Mesendoderm (in vitro differentiated cells): Measurements from ENCODE around the gene APOBEC3B.

Experiments
- DNase-seq: peaks from one replicate; pipeline ENCODE4 v3.0.0; 2013
- H2AK5ac ChIP-seq: 2 replicates; pipeline ENCODE4 v1.6.1; 2013; ENCODE audit warnings: low read length, inconsistent platforms
- H2BK120ac ChIP-seq: 2 replicates; pipeline ENCODE4 v1.6.1; 2013; ENCODE audit warnings: low read depth, mild to moderate bottlenecking, low read length, moderate library complexity, mixed read lengths
- H2BK15ac ChIP-seq: replicated peaks from 2 replicates; pipeline ENCODE4 v1.6.1; 2013; ENCODE audit warnings: low read depth, mild to moderate bottlenecking, moderate library complexity
- H2BK5ac ChIP-seq: 2 replicates; pipeline ENCODE4 v1.6.1; 2013; ENCODE audit warnings: low read length, inconsistent platforms
- H3K18ac ChIP-seq: 2 replicates; pipeline ENCODE4 v1.6.1; 2013; ENCODE audit warnings: mild to moderate bottlenecking, low read length, mixed read lengths
- H3K23ac ChIP-seq: one replicate; pipeline ENCODE4 v1.6.1; 2013; ENCODE audit warnings: low read length
- H3K27ac ChIP-seq: 2 replicates; pipeline ENCODE4 v1.5.1; 2013; ENCODE audit warnings: low read depth, mild to moderate bottlenecking, inconsistent platforms, low read length, moderate library complexity
- H3K27me3 ChIP-seq: 2 replicates; pipeline ENCODE4 v1.6.1; 2013; ENCODE audit warnings: low read length, control low read depth, mild to moderate bottlenecking, inconsistent platforms; ENCODE audit not compliant: insufficient read depth, poor library complexity
- H3K36me3 ChIP-seq: 2 replicates; pipeline ENCODE4 v1.6.1; 2013; ENCODE audit warnings: low read length, inconsistent platforms; ENCODE audit not compliant: control insufficient read depth, insufficient read depth
- H3K4ac ChIP-seq: one replicate; pipeline ENCODE4 v1.6.1; 2013; ENCODE audit warnings: low read depth, mild to moderate bottlenecking, low read length, moderate library complexity
- H3K4me1 ChIP-seq: 2 replicates; pipeline ENCODE4 v1.6.1; 2013; ENCODE audit warnings: low read depth, low read length, inconsistent platforms; ENCODE audit not compliant: control insufficient read depth
- H3K4me2 ChIP-seq: 2 replicates; pipeline ENCODE4 v1.6.1; 2013; ENCODE audit warnings: low read length
- H3K4me3 ChIP-seq: 2 replicates; pipeline ENCODE4 v1.5.1; 2013; ENCODE audit warnings: mild to moderate bottlenecking, low read length
- H3K56ac ChIP-seq: one replicate; pipeline ENCODE4 v1.6.1; 2013; ENCODE audit warnings: low read length
- H3K79me1 ChIP-seq: 2 replicates; pipeline ENCODE4 v1.6.1; 2013; ENCODE audit warnings: low read length, inconsistent platforms
- H3K79me2 ChIP-seq: 2 replicates; pipeline ENCODE4 v1.6.1; 2013; ENCODE audit warnings: mild to moderate bottlenecking, low read length; ENCODE audit not compliant: control insufficient read depth, insufficient read depth
- H3K9ac ChIP-seq: 2 replicates; pipeline ENCODE4 v1.6.1; 2013; ENCODE audit warnings: low read length, inconsistent platforms
- H4K5ac ChIP-seq: one replicate; pipeline ENCODE4 v1.6.1; 2013; ENCODE audit warnings: low read length
- H4K8ac ChIP-seq: one replicate; pipeline ENCODE4 v1.6.1; 2013; ENCODE audit warnings: low read depth, mild to moderate bottlenecking, control low read depth, low read length, moderate library complexity
- WGBS: extraction: QIAGEN DNeasy Blood & Tissue Kit; methylation state at CpG from one replicate; pipeline ENCODE4 v1.1.7; 2013; ENCODE audit warnings: low lambda C conversion rate, missing lambda C conversion rate; ENCODE audit not compliant: insufficient coverage; ENCODE audit errors: extremely low coverage; 5-methylcytosine and 5-hydroxymethylcytosine counted together

The APOBEC3B gene

DNA sequence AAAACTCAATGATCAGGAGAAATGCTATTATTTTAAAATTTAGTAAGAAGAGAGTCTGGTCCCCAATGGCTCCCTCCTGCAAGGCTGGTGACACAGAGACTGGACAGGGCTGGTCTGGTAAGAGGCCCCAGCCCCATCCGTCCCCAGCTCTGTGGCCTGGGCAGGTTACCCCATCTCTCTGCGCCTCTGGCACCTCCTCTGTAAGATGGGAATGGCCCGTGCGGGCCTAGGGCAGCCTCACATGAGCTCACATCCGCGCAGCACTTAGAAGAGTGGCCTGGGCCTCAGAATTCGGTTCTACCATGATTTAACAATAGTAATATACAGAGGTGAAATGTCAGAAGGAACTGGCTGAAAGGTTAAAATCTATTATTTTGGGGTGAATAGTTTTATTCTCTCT, 59.8 kb downstream of the APOBEC3B start:
- no peak overlapping the region for H2BK5ac ChIP-seq
- no CpG with 5 or more reads among the region's 7 CpGs for WGBS
- H2AK5ac ChIP-seq, result no peak overlapping the region
- no peak overlapping the region for H2BK15ac ChIP-seq
- H3K36me3 ChIP-seq, result no peaks in the 10 kb centered on the region
- H3K4me1 ChIP-seq, result peaks cover 2% of the 10 kb centered on the region
- H3K4me3 ChIP-seq, result no peak overlapping the region
- H4K5ac ChIP-seq, result no peak overlapping the region
- no peak overlapping the region for H4K8ac ChIP-seq
- H3K4ac ChIP-seq, result no peak overlapping the region
- no peak overlapping the region for H3K27ac ChIP-seq
- peak overlapping the region; percentile 95 for H3K18ac ChIP-seq
- peaks cover 2% of the 10 kb centered on the region for H3K79me1 ChIP-seq
- H3K4me2 ChIP-seq, result peak overlapping the region; percentile 22
- no peaks in the 10 kb centered on the region for H3K27me3 ChIP-seq
- H2BK120ac ChIP-seq, result no peak overlapping the region
- peaks cover 6% of the 10 kb centered on the region for H3K79me2 ChIP-seq
- DNase-seq, result no peak
- H3K9ac ChIP-seq, result peak overlapping the region; percentile 83
- H3K23ac ChIP-seq, result no peak overlapping the region
- peak overlapping the region; percentile 94 for H3K56ac ChIP-seq
